C4-2B (cell line): ENCODE data around the gene POLR2E.

Experiments
- CTCF ChIP-seq: fragments of 450-650 bp; conservative IDR thresholded peaks from 2 replicates; pipeline ENCODE4 v1.5.1; 2017; ENCODE audit warnings: mild to moderate bottlenecking
- ZFX ChIP-seq: fragments of 450-650 bp; IDR thresholded peaks from 2 replicates; pipeline ENCODE4 v1.6.1; 2017

GRCh38 chr19:1080360-1081161, 14.6 kb downstream of the POLR2E start:
- TF ChIP-seq CTCF (no peak), ZFX (no peak)
